Melanocyte of skin (primary cell): ENCODE data around the gene SPATA31D1. TPM values are rescaled to one million over a fixed set of nuclear protein-coding genes. Genes with fewer than 3 reads are reported as not detected.

Experiments used
- total RNA-seq, 2 donors: library from RNA; depleted of rRNA; stranded (reverse); fragments of >200 nt; gene quantifications; 2 replicates each; pipeline ENCODE4 v1.2.3, GENCODE V29; 2012

The SPATA31D1 gene
- not detected for total RNA-seq

GRCh38 chr9:81988472-81988871 lies at the start of gene SPATA31D1:
Gene SPATA31D1, plus strand, starts transcription at chr9:81988772. Its CDS starts 47 bp downstream, at chr9:81988819.

GRCh38 chr9:81943393-81943792 lies 45.2 kb upstream of the SPATA31D1 start, which contains the start of gene SPATA31D3:
Gene SPATA31D3, plus strand, starts transcription at chr9:81943500. Its CDS starts 86 bp downstream, at chr9:81943586.

Other genes with a start within 250 kb of the SPATA31D1 start
- gene SPATA31D4, start 60.3 kb upstream of the SPATA31D1 start, total RNA-seq = not detected
- gene SPATA31D3, start 45.3 kb upstream of the SPATA31D1 start, total RNA-seq = not detected